OCI-M2 (cell line): Measurements from ENCODE around the gene DMP1.
"Not testable (repeated sequence)": the region's sequence is repeated elsewhere in the genome, so short reads cannot be mapped to it uniquely, and the experiment has no call there.

Source experiments
- DNase-seq: peaks from one replicate; lab custom pipeline; 2025; ENCODE audit not compliant: unreplicated experiment; lab: John Stamatoyannopoulos, UW

Gene DMP1

GRCh38 chr4:87680271-87680670 lies 30.2 kb downstream of the DMP1 start:
- no peak for DNase-seq

DNA sequence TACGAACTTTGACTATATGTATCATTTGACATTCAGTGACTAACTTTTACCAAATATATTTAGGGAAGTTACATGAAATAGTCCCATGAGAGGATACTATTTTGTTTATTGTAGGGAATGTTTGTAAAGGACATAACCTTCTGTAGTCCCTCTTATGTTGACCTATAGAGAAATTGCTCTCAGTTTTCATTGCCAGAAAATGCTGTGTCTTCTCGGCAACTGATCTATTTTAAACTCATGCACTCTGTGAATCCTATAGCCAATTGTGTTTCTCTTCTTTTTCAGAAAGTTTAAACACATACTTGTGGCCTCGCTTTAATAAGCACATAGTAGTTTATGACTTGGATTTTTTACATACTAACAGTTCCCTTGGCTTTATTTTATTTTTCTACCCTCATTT lies 38.2 kb downstream of the DMP1 start:
- no peak for DNase-seq

- not testable (repeated sequence) for DNase-seq
Measured at GRCh38 chr4:87690947-87691346, 40.9 kb downstream of the DMP1 start.

- not testable (repeated sequence) for DNase-seq
Measured at GRCh38 chr4:87692060-87692459, 42.0 kb downstream of the DMP1 start.

- no peak for DNase-seq
Measured at GRCh38 chr4:87697272-87697671, 47.2 kb downstream of the DMP1 start.

DNA sequence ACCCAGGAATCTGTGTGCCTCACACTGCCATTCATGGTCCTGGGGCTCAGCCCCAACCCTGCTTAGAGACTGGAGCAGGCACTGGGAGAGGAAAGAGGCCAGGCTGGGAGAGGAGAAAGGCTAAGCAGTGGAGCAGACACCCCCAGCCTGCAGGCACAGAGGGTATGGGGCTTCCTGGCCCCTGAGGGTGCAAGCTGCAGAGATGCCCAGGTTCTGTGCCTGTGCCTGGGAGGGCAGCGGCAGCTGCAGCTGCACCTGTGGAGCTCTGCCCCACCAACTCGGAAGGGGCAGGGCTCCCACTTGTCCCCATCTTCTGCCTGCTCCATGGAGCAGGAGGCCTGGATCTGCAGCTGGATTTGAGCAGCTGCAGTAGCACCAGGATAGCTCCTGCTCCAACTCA lies 47.9 kb downstream of the DMP1 start:
- no peak for DNase-seq

- DNase-seq = no peak
Measured at GRCh38 chr4:87698394-87698793, 48.3 kb downstream of the DMP1 start.

- no peak for DNase-seq
Measured at GRCh38 chr4:87704001-87704400, 53.9 kb downstream of the DMP1 start.

GRCh38 chr4:87707279-87707918 lies 57.3 kb downstream of the DMP1 start:
- no peak for DNase-seq
